Astrocyte (in vitro differentiated cells and primary cell): ENCODE measurements around the gene ALOXE3.

Experiments used
- CTCF ChIP-seq: IDR thresholded peaks from 2 replicates; pipeline ENCODE4 v1.5.1; 2011; ENCODE audit warnings: low read depth, mild to moderate bottlenecking, inconsistent platforms, low read length, moderate library complexity; ENCODE audit not compliant: insufficient read depth
- EZH2 ChIP-seq: IDR thresholded peaks from 2 replicates; pipeline ENCODE4 v1.6.1; 2012; ENCODE audit warnings: mild to moderate bottlenecking, low read length, inconsistent platforms; ENCODE audit not compliant: insufficient read depth

GRCh38 chr17:8048736-8049135 lies 69.6 kb downstream of the ALOXE3 start:
- no peak for TF ChIP-seq CTCF
- no peak for TF ChIP-seq EZH2
